ENCODE data around the gene PROKR1.

DNA sequence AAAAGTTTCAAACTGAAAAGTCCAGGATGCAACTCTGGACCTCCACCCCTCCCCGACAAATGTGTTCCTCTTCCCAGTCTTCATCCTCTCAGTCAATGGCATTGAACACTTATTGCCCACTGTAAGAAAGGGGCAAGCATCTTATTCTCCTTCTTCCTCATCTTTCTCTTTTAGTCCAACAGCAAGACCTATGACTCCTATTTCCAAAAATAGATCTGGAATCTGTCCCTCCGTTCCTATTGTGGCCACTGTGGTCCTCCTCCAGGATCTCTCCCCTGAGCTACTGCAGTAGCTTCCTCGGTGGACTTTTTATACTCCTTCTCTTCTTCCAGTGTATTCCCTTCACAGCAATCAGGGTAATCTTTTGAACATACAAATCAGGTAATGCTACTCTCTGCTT is 63.3 kb downstream of the PROKR1 start:
- TF ChIP-seq, protein P1, sequence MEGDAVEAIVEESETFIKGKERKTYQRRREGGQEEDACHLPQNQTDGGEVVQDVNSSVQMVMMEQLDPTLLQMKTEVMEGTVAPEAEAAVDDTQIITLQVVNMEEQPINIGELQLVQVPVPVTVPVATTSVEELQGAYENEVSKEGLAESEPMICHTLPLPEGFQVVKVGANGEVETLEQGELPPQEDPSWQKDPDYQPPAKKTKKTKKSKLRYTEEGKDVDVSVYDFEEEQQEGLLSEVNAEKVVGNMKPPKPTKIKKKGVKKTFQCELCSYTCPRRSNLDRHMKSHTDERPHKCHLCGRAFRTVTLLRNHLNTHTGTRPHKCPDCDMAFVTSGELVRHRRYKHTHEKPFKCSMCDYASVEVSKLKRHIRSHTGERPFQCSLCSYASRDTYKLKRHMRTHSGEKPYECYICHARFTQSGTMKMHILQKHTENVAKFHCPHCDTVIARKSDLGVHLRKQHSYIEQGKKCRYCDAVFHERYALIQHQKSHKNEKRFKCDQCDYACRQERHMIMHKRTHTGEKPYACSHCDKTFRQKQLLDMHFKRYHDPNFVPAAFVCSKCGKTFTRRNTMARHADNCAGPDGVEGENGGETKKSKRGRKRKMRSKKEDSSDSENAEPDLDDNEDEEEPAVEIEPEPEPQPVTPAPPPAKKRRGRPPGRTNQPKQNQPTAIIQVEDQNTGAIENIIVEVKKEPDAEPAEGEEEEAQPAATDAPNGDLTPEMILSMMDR (IDR thresholded peaks at IDR 0.05 in 2 of 3, conservative IDR thresholded peaks at IDR 0.05 in 1 of 3; ENCODE audit: borderline replicate concordance in 1 of 3, insufficient read depth in 1 of 3, low read depth in 2 of 3, low read length in 2 of 3), result no peak
- TF ChIP-seq YY1 (IDR thresholded peaks at IDR 0.05; ENCODE audit: extremely low read depth, insufficient replicate concordance, low read depth, low read length) (no peak), SIN3A (IDR thresholded peaks at IDR 0.05; ENCODE audit: low read depth) (no peak), TCF7L2 (IDR thresholded peaks at IDR 0.05; ENCODE audit: borderline replicate concordance, extremely low read depth, insufficient read depth, insufficient read length) (no peak), EZH2 (IDR thresholded peaks at IDR 0.05) (no peak), ELF1 (IDR thresholded peaks at IDR 0.05; ENCODE audit: borderline replicate concordance, low read depth) (no peak), POLR2AphosphoS5 (IDR thresholded peaks at IDR 0.05; ENCODE audit: low read depth, low read length) (no peak), EZH2phosphoT487 (IDR thresholded peaks at IDR 0.05; ENCODE audit: borderline replicate concordance) (no peak), ZNF274 (IDR thresholded peaks at IDR 0.05; ENCODE audit: low read depth, low read length) (no peak), RAD21 (IDR thresholded peaks at IDR 0.05; ENCODE audit: low read depth) (no peak), JUND (IDR thresholded peaks at IDR 0.05) (no peak), CBX3 (IDR thresholded peaks at IDR 0.05; ENCODE audit: low read depth) (no peak)
- TF ChIP-seq, protein P2, sequence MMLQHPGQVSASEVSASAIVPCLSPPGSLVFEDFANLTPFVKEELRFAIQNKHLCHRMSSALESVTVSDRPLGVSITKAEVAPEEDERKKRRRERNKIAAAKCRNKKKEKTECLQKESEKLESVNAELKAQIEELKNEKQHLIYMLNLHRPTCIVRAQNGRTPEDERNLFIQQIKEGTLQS (IDR thresholded peaks at IDR 0.05), result no peak
- TF ChIP-seq, protein P3, sequence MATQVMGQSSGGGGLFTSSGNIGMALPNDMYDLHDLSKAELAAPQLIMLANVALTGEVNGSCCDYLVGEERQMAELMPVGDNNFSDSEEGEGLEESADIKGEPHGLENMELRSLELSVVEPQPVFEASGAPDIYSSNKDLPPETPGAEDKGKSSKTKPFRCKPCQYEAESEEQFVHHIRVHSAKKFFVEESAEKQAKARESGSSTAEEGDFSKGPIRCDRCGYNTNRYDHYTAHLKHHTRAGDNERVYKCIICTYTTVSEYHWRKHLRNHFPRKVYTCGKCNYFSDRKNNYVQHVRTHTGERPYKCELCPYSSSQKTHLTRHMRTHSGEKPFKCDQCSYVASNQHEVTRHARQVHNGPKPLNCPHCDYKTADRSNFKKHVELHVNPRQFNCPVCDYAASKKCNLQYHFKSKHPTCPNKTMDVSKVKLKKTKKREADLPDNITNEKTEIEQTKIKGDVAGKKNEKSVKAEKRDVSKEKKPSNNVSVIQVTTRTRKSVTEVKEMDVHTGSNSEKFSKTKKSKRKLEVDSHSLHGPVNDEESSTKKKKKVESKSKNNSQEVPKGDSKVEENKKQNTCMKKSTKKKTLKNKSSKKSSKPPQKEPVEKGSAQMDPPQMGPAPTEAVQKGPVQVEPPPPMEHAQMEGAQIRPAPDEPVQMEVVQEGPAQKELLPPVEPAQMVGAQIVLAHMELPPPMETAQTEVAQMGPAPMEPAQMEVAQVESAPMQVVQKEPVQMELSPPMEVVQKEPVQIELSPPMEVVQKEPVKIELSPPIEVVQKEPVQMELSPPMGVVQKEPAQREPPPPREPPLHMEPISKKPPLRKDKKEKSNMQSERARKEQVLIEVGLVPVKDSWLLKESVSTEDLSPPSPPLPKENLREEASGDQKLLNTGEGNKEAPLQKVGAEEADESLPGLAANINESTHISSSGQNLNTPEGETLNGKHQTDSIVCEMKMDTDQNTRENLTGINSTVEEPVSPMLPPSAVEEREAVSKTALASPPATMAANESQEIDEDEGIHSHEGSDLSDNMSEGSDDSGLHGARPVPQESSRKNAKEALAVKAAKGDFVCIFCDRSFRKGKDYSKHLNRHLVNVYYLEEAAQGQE (IDR thresholded peaks at IDR 0.05; ENCODE audit: low read depth), result no peak

All from HCT116 (cell line).